Parathyroid adenoma (tissue), 2 donors: ENCODE data around the gene PTPN7.

Experiments used
- H2AFZ ChIP-seq: fragments of 300-600 bp; sonication (generic); one replicate; pipeline ENCODE4 v1.7.0; 2017; ENCODE audit warnings: antibody characterized with exemption, mild to moderate bottlenecking
- H3K27ac ChIP-seq: fragments of 300-600 bp; sonication (generic); one replicate; pipeline ENCODE4 v1.7.0; 2017
- H3K27me3 ChIP-seq: fragments of 300-600 bp; sonication (generic); one replicate; pipeline ENCODE4 v1.7.0; 2017; ENCODE audit warnings: low read length; ENCODE audit not compliant: control insufficient read depth, insufficient read depth
- H3K36me3 ChIP-seq: fragments of 300-600 bp; sonication (generic); one replicate; pipeline ENCODE4 v1.7.0; 2017; ENCODE audit warnings: low read length; ENCODE audit not compliant: control insufficient read depth, insufficient read depth
- H3K4me1 ChIP-seq: fragments of 300-600 bp; sonication (generic); one replicate; pipeline ENCODE4 v1.7.0; 2017; ENCODE audit warnings: control low read depth
- H3K4me2 ChIP-seq: fragments of 300-600 bp; sonication (generic); one replicate; pipeline ENCODE4 v1.7.0; 2017; ENCODE audit warnings: low read length
- H3K4me3 ChIP-seq: fragments of 300-600 bp; sonication (generic); one replicate; pipeline ENCODE4 v1.7.0; 2017; ENCODE audit warnings: low read depth, low read length
- H3K79me2 ChIP-seq: fragments of 300-600 bp; sonication (generic); one replicate; pipeline ENCODE4 v1.7.0; 2017; ENCODE audit warnings: control low read depth
- H3K9ac ChIP-seq: fragments of 300-600 bp; sonication (generic); one replicate; pipeline ENCODE4 v1.7.0; 2017; ENCODE audit warnings: mild to moderate bottlenecking
- H3K9me3 ChIP-seq: fragments of 300-600 bp; sonication (generic); one replicate; pipeline ENCODE4 v1.7.0; 2017; ENCODE audit warnings: low read length; ENCODE audit not compliant: control insufficient read depth
- TF ChIP-seq, protein P1 (sequence below): fragments of 300-600 bp; sonication (generic); IDR thresholded peaks from one replicate; pipeline ENCODE4 v1.7.0; 2017; ENCODE audit warnings: antibody characterized with exemption, mild to moderate bottlenecking
- donor health status: primary hyperparathyroidism.

The PTPN7 gene

GRCh38 chr1:202123336-202123813 is 37.0 kb downstream of the PTPN7 start:
- Histone ChIP-seq H3K79me2 (no peaks in the 10 kb centered on the region), H3K9me3 (no peaks in the 10 kb centered on the region), H3K36me3 (no peaks in the 10 kb centered on the region), H2AFZ (no peak overlapping the region), H3K27me3 (no peaks in the 10 kb centered on the region), H3K27ac (no peak overlapping the region), H3K4me2 (no peak overlapping the region), H3K4me1 (no peaks in the 10 kb centered on the region), H3K9ac (no peak overlapping the region), H3K4me3 (no peak overlapping the region)
- TF ChIP-seq, protein P1, sequence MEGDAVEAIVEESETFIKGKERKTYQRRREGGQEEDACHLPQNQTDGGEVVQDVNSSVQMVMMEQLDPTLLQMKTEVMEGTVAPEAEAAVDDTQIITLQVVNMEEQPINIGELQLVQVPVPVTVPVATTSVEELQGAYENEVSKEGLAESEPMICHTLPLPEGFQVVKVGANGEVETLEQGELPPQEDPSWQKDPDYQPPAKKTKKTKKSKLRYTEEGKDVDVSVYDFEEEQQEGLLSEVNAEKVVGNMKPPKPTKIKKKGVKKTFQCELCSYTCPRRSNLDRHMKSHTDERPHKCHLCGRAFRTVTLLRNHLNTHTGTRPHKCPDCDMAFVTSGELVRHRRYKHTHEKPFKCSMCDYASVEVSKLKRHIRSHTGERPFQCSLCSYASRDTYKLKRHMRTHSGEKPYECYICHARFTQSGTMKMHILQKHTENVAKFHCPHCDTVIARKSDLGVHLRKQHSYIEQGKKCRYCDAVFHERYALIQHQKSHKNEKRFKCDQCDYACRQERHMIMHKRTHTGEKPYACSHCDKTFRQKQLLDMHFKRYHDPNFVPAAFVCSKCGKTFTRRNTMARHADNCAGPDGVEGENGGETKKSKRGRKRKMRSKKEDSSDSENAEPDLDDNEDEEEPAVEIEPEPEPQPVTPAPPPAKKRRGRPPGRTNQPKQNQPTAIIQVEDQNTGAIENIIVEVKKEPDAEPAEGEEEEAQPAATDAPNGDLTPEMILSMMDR: no peak

DNA sequence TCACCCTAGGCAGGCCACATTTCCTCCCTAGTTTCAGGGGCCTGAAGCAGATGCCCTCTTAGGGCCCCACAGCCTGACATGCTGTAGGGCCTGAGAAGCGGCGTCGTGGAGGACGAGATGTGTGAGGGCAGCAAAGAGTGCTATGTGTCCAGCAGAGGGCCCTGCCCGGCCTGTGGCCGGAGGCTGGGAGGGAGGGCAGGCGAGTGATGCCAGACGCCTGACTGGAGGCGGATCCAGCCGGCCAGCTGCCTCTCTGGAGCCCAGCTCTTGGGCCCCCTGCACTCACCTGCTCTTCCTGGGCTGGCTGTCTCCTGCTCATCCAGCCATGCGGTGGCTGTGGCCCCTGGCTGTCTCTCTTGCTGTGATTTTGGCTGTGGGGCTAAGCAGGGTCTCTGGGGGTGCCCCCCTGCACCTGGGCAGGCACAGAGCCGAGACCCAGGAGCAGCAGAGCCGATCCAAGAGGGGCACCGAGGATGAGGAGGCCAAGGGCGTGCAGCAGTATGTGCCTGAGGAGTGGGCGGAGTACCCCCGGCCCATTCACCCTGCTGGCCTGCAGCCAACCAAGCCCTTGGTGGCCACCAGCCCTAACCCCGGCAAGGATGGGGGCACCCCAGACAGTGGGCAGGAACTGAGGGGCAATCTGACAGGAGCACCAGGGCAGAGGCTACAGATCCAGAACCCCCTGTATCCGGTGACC is 37.6 kb downstream of the PTPN7 start, which contains the start of gene GPR37L1:
Gene GPR37L1 (plus strand): TSS at position 279 of the 697 bp plus-strand sequence. CDS start 47 bp downstream, at position 326.
- no peak within 1 kb of the TSS for H2AFZ ChIP-seq
- no peak within 1 kb of the TSS for H3K4me3 ChIP-seq
- no peak within 1 kb of the TSS for H3K27ac ChIP-seq
- no peaks in the 10 kb centered on the region for H3K36me3 ChIP-seq
- no peak within 1 kb of the TSS for H3K9ac ChIP-seq
- H3K4me1 ChIP-seq: no peaks in the 10 kb centered on the region
- no peaks in the 10 kb centered on the region for H3K9me3 ChIP-seq
- H3K79me2 ChIP-seq: no peaks in the 10 kb centered on the region
- TF ChIP-seq, protein P1: peak; percentile 46
- no peak within 1 kb of the TSS for H3K4me2 ChIP-seq
- no peaks in the 10 kb centered on the region for H3K27me3 ChIP-seq

GRCh38 chr1:202121006-202121405 is 39.4 kb downstream of the PTPN7 start:
- H3K27me3 ChIP-seq: no peaks in the 10 kb centered on the region
- H3K79me2 ChIP-seq: no peaks in the 10 kb centered on the region
- no peak overlapping the region for H3K27ac ChIP-seq
- no peak overlapping the region for H3K9ac ChIP-seq
- no peak overlapping the region for H2AFZ ChIP-seq
- H3K9me3 ChIP-seq: no peaks in the 10 kb centered on the region
- H3K4me2 ChIP-seq: no peak overlapping the region
- H3K4me3 ChIP-seq: no peak overlapping the region
- no peaks in the 10 kb centered on the region for H3K36me3 ChIP-seq
- TF ChIP-seq, protein P1: no peak
- no peaks in the 10 kb centered on the region for H3K4me1 ChIP-seq

DNA sequence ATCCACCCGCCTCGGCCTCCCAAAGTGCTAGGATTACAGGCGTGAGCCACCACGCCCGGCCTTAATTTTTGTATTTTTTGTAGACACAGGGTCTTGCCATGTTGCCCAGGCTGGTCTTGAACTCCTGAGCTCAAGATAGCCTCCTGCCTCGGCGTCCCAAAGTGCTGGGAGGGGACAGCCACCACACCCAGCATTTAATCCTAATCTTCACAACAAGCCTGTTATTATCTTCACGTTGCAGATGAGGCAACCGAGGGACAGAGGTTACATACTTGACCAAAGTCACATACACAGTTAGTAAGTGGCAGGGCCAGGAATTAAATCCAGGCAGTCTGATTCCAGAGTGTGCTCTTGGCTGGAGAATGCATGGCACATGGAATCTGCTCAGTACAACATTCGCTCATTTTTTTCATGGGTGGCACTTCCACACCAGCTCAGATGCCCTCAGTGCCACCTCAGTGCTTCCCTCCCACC is 42.5 kb downstream of the PTPN7 start:
- H3K79me2 ChIP-seq: no peaks in the 10 kb centered on the region
- H3K27ac ChIP-seq: no peak overlapping the region
- peaks cover 6% of the 10 kb centered on the region for H3K4me1 ChIP-seq
- no peaks in the 10 kb centered on the region for H3K27me3 ChIP-seq
- TF ChIP-seq, protein P1: no peak
- H2AFZ ChIP-seq: no peak overlapping the region
- no peaks in the 10 kb centered on the region for H3K36me3 ChIP-seq
- H3K9ac ChIP-seq: no peak overlapping the region
- H3K4me3 ChIP-seq: no peak overlapping the region
- H3K9me3 ChIP-seq: no peaks in the 10 kb centered on the region
- H3K4me2 ChIP-seq: no peak overlapping the region

DNA sequence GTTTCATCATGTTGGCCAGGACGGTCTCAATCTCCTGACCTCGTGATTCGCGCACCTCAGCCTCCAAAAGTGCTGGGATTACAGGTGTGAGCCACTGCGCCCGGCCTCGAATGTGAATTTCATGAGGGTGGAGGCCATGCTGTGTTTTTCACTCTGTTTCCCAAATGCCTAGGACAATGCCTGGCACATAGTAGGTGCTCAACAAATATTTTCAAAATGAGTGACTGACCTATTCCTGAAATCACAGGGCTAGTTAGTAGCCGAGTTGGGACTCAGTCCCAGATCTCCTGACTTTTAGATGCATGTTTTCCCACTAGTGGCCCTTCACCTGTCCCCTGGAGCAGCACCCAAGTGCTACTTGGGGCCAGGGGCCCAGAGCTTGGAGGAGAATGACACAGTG is 44.1 kb downstream of the PTPN7 start:
- no peaks in the 10 kb centered on the region for H3K27me3 ChIP-seq
- no peak overlapping the region for H3K27ac ChIP-seq
- no peak overlapping the region for H3K9ac ChIP-seq
- no peaks in the 10 kb centered on the region for H3K9me3 ChIP-seq
- no peak overlapping the region for H3K4me2 ChIP-seq
- TF ChIP-seq, protein P1: no peak
- H3K4me3 ChIP-seq: no peak overlapping the region
- no peaks in the 10 kb centered on the region for H3K79me2 ChIP-seq
- no peak overlapping the region for H2AFZ ChIP-seq
- H3K4me1 ChIP-seq: peaks cover 7% of the 10 kb centered on the region
- H3K36me3 ChIP-seq: no peaks in the 10 kb centered on the region
